HepG2 (cell line): ENCODE data around the gene VRK3. TPM values are rescaled to one million over a fixed set of nuclear protein-coding genes. Genes with fewer than 3 reads are reported as not detected.

Source experiments
- ATF7-NPFF ChIP-seq: sonication (generic); formaldehyde crosslinking; IDR thresholded peaks from 2 replicates; pipeline ENCODE4 v1.8.1; 2023; ENCODE audit warnings: mild to moderate bottlenecking, low read depth, missing genetic modification reagents, moderate library complexity
- CENPT ChIP-seq: sonication (generic); formaldehyde crosslinking; IDR thresholded peaks from 2 replicates; pipeline ENCODE4 v1.8.0; 2022; ENCODE audit warnings: low read depth, mild to moderate bottlenecking, moderate library complexity, missing genetic modification reagents
- FOSL2 ChIP-seq: sonication (generic); formaldehyde crosslinking; IDR thresholded peaks from 2 replicates; pipeline ENCODE4 v1.4.0; 2020; ENCODE audit warnings: missing genetic modification reagents
- HDAC2 ChIP-seq: sonication (generic); formaldehyde crosslinking; IDR thresholded peaks from 2 replicates; pipeline ENCODE4 v1.4.0; 2020; ENCODE audit warnings: missing genetic modification reagents
- HNRNPLL ChIP-seq: fragments of 200-400 bp; formaldehyde crosslinking; IDR thresholded peaks from 2 replicates; pipeline ENCODE4 v1.6.1; 2017; ENCODE audit warnings: mild to moderate bottlenecking, low read depth, low read length; ENCODE audit not compliant: poor library complexity, severe bottlenecking
- HOXD1 ChIP-seq: sonication (generic); formaldehyde crosslinking; IDR thresholded peaks from 2 replicates; pipeline ENCODE4 v1.5.0; 2020; ENCODE audit warnings: missing genetic modification reagents
- ISL2 ChIP-seq: sonication (generic); formaldehyde crosslinking; IDR thresholded peaks from 2 replicates; pipeline ENCODE4 v1.5.0; 2020; ENCODE audit warnings: missing genetic modification reagents
- MAFF ChIP-seq: IDR thresholded peaks from 2 replicates; pipeline ENCODE4 v1.6.1; 2011; ENCODE audit warnings: low read depth, low read length, improper control_type of control experiment
- MIER3 ChIP-seq: IDR thresholded peaks from 2 replicates; pipeline ENCODE4 v1.6.1; 2016; ENCODE audit warnings: missing compliant biosample characterization, borderline replicate concordance
- NKX3-1 ChIP-seq: sonication (generic); formaldehyde crosslinking; IDR thresholded peaks from 2 replicates; pipeline ENCODE4 v1.5.0; 2020; ENCODE audit warnings: missing genetic modification reagents
- NPAS2 ChIP-seq: sonication (generic); formaldehyde crosslinking; IDR thresholded peaks from 2 replicates; pipeline ENCODE4 v1.8.0; 2022; ENCODE audit warnings: mild to moderate bottlenecking, missing genetic modification reagents, borderline replicate concordance
- PITX1 ChIP-seq: sonication (generic); formaldehyde crosslinking; IDR thresholded peaks from 2 replicates; pipeline ENCODE4 v1.5.1; 2020; ENCODE audit warnings: mild to moderate bottlenecking, missing genetic modification reagents
- POLR2AphosphoS2 ChIP-seq: IDR thresholded peaks from 2 replicates; pipeline ENCODE4 v1.6.1; 2011; ENCODE audit warnings: low read depth, low read length, improper control_type of control experiment
- RFX3 ChIP-seq: IDR thresholded peaks from 2 replicates; pipeline ENCODE4 v1.6.1; 2016; ENCODE audit warnings: missing biosample characterization, missing genetic modification reagents
- RORA ChIP-seq: sonication (generic); formaldehyde crosslinking; IDR thresholded peaks from 2 replicates; pipeline ENCODE4 v1.5.0; 2020; ENCODE audit warnings: mild to moderate bottlenecking, missing genetic modification reagents, moderate library complexity
- SMYD3 ChIP-seq: sonication (generic); formaldehyde crosslinking; IDR thresholded peaks from 2 replicates; pipeline ENCODE4 v1.8.1; 2023; ENCODE audit warnings: mild to moderate bottlenecking, missing genetic modification reagents
- SP2 ChIP-seq: sonication (generic); formaldehyde crosslinking; IDR thresholded peaks from 2 replicates; pipeline ENCODE4 v1.5.1; 2020; ENCODE audit warnings: mild to moderate bottlenecking, missing genetic modification reagents
- ZBTB38 ChIP-seq: sonication (generic); formaldehyde crosslinking; IDR thresholded peaks from 2 replicates; pipeline ENCODE4 v1.5.1; 2020; ENCODE audit warnings: mild to moderate bottlenecking, missing genetic modification reagents
- ZFP41 ChIP-seq: sonication (generic); formaldehyde crosslinking; IDR thresholded peaks from 2 replicates; pipeline ENCODE4 v1.4.0; 2020; ENCODE audit warnings: mild to moderate bottlenecking, missing genetic modification reagents, borderline replicate concordance
- ZNF326 ChIP-seq: sonication (generic); formaldehyde crosslinking; IDR thresholded peaks from 2 replicates; pipeline ENCODE4 v1.4.0; 2020; ENCODE audit warnings: missing genetic modification reagents, borderline replicate concordance
- ZNF629 ChIP-seq: sonication (generic); formaldehyde crosslinking; conservative IDR thresholded peaks from 2 replicates; pipeline ENCODE4 v1.5.0; 2020; ENCODE audit warnings: missing genetic modification reagents
- polyA plus RNA-seq, 8 experiments: library from polyadenylated mRNA; depleted of rRNA in 3 of 8; stranded (reverse) in 7 of 8; unstranded in 1 of 8; fragments of >200 nt; fragmentation: Illumina TruSeq in 4 of 8; extraction: Trizol in 4 of 8; gene quantifications; 2 replicates each; pipeline versions ENCODE4 v1.2.1 to v1.2.3, GENCODE V29; 2011 to 2016; ENCODE audit warnings: low read depth in 4 of 8, missing spikeins in 1 of 8, mixed read lengths in 1 of 8; ENCODE audit not compliant: insufficient read depth in 1 of 8
- total RNA-seq, 5 experiments: library from RNA; depleted of rRNA; stranded (reverse); fragments of >200 nt; fragmentation: Illumina TruSeq; extraction: Trizol; gene quantifications; 2 replicates each; pipeline ENCODE4 v1.2.3, GENCODE V29; 2016; ENCODE audit warnings: low read depth in 1 of 5
- TF ChIP-seq, protein P1 (sequence below): IDR thresholded peaks from 2 replicates; pipeline ENCODE4 v1.6.1; 2018; ENCODE audit warnings: missing genetic modification reagents, mild to moderate bottlenecking, missing compliant biosample characterization
- TF ChIP-seq, protein P2 (sequence below): sonication (generic); formaldehyde crosslinking; IDR thresholded peaks from 2 replicates; pipeline ENCODE4 v1.4.0; 2020; ENCODE audit warnings: missing genetic modification reagents; ENCODE audit errors: not compliant biosample characterization
- TF ChIP-seq, protein P3 (sequence below): sonication (generic); formaldehyde crosslinking; IDR thresholded peaks from 2 replicates; pipeline ENCODE4 v1.5.0; 2020; ENCODE audit warnings: mild to moderate bottlenecking, missing genetic modification reagents, moderate library complexity
- TF ChIP-seq, protein P4 (sequence below): sonication (generic); formaldehyde crosslinking; IDR thresholded peaks from 2 replicates; pipeline ENCODE4 v1.4.0; 2020; ENCODE audit warnings: mild to moderate bottlenecking, missing genetic modification reagents
- TF ChIP-seq, protein P5 (sequence below): sonication (generic); formaldehyde crosslinking; IDR thresholded peaks from 2 replicates; pipeline ENCODE4 v1.5.0; 2020; ENCODE audit warnings: mild to moderate bottlenecking, low read depth, missing genetic modification reagents, borderline replicate concordance
- TF ChIP-seq, protein P6 (sequence below): sonication (generic); formaldehyde crosslinking; IDR thresholded peaks from 2 replicates; pipeline ENCODE4 v1.4.0; 2020; ENCODE audit warnings: mild to moderate bottlenecking, missing genetic modification reagents

The VRK3 gene
- total and polyA plus RNA-seq, 2 of the 13 experiments (the other 11 are each of a cell fraction or from before 2014, with no cell fraction given), result 23.8 to 28.3 TPM

DNA sequence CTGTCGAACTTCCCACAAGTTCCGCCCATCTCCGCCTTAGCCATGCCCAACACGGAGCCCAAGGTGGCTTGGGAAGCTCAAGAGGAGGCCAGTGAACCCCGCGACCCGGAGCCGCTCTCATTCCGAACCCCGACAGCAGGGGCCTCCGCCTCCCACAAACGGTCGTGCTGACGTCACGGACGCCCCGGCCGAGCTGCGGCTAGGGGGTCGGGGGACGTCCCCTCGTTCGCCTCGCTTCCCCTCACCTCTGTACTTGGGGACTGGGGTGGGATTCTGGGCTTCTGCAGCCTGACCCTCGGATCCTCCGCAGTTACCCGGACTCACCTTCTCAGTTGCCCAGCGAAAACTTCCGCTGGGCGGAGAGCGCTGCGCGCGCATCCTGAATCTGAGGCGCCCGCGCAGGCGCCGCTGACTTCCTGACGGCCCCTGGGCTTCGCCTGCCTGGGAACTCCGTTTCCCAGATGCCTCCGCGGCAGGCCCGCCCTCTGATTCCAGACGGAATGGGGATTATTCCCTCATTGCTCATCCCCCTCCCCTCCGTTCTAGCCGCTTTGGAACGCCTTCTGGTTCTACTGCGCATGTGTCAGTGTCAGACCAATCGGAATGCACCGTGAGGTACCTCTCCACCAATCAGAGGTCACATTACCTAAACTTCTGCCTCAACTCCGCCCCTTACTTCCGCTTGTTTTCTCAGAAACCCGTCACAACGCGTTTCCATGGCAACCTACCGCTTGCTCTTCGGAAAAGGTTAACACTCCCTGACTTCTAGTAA, at the start of gene VRK3 (continued):
- no peak for TF ChIP-seq ZNF326 (CRISPR knock-in tag)
- TF ChIP-seq, protein P1, sequence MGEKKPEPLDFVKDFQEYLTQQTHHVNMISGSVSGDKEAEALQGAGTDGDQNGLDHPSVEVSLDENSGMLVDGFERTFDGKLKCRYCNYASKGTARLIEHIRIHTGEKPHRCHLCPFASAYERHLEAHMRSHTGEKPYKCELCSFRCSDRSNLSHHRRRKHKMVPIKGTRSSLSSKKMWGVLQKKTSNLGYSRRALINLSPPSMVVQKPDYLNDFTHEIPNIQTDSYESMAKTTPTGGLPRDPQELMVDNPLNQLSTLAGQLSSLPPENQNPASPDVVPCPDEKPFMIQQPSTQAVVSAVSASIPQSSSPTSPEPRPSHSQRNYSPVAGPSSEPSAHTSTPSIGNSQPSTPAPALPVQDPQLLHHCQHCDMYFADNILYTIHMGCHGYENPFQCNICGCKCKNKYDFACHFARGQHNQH, result no peak; the same call in 1 of the 2 replicates
- no peak for TF ChIP-seq SMYD3
- no peak for TF ChIP-seq POLR2AphosphoS2
- no peak for TF ChIP-seq ZBTB38 (CRISPR knock-in tag)
- TF ChIP-seq, protein P2, sequence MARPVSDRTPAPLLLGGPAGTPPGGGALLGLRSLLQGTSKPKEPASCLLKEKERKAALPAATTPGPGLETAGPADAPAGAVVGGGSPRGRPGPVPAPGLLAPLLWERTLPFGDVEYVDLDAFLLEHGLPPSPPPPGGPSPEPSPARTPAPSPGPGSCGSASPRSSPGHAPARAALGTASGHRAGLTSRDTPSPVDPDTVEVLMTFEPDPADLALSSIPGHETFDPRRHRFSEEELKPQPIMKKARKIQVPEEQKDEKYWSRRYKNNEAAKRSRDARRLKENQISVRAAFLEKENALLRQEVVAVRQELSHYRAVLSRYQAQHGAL (CRISPR knock-in tag), result no peak
- 0 out of 2 replicates have a peak, but pooled peaks have one; percentile 44 for TF ChIP-seq PITX1 (CRISPR knock-in tag)
- TF ChIP-seq ZNF629 (CRISPR knock-in tag), result no peak
- no peak for TF ChIP-seq HOXD1
- TF ChIP-seq NKX3-1 (CRISPR knock-in tag), result 0 out of 2 replicates have a peak, but pooled peaks have one; percentile 39
- TF ChIP-seq, protein P3, sequence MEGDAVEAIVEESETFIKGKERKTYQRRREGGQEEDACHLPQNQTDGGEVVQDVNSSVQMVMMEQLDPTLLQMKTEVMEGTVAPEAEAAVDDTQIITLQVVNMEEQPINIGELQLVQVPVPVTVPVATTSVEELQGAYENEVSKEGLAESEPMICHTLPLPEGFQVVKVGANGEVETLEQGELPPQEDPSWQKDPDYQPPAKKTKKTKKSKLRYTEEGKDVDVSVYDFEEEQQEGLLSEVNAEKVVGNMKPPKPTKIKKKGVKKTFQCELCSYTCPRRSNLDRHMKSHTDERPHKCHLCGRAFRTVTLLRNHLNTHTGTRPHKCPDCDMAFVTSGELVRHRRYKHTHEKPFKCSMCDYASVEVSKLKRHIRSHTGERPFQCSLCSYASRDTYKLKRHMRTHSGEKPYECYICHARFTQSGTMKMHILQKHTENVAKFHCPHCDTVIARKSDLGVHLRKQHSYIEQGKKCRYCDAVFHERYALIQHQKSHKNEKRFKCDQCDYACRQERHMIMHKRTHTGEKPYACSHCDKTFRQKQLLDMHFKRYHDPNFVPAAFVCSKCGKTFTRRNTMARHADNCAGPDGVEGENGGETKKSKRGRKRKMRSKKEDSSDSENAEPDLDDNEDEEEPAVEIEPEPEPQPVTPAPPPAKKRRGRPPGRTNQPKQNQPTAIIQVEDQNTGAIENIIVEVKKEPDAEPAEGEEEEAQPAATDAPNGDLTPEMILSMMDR (CRISPR knock-in tag), result peak; percentile 17; the same call in 1 of the 2 replicates
- TF ChIP-seq ZFP41 (CRISPR knock-in tag), result no peak
- 0 out of 2 replicates have a peak, but pooled peaks have one; percentile 27 for TF ChIP-seq ISL2
- no peak for TF ChIP-seq NPAS2 (CRISPR knock-in tag)
- no peak for TF ChIP-seq MIER3 (CRISPR knock-in tag)
- no peak for TF ChIP-seq FOSL2 (CRISPR knock-in tag)
- TF ChIP-seq ATF7-NPFF (CRISPR knock-in tag), result no peak
- TF ChIP-seq, protein P4, sequence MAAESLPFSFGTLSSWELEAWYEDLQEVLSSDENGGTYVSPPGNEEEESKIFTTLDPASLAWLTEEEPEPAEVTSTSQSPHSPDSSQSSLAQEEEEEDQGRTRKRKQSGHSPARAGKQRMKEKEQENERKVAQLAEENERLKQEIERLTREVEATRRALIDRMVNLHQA (CRISPR knock-in tag), result no peak
- peak; percentile 78 for TF ChIP-seq HNRNPLL
- no peak for TF ChIP-seq MAFF
- peak; percentile 77 for TF ChIP-seq SP2 (CRISPR knock-in tag)
- TF ChIP-seq HDAC2 (CRISPR knock-in tag), result no peak
- TF ChIP-seq, protein P5, sequence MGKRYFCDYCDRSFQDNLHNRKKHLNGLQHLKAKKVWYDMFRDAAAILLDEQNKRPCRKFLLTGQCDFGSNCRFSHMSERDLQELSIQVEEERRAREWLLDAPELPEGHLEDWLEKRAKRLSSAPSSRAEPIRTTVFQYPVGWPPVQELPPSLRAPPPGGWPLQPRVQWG (CRISPR knock-in tag), result no peak
- TF ChIP-seq RORA (CRISPR knock-in tag), result no peak
- TF ChIP-seq, protein P6, sequence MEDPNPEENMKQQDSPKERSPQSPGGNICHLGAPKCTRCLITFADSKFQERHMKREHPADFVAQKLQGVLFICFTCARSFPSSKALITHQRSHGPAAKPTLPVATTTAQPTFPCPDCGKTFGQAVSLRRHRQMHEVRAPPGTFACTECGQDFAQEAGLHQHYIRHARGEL (CRISPR knock-in tag), result no peak
- no peak for TF ChIP-seq CENPT (CRISPR knock-in tag)
- peak; percentile 97 for TF ChIP-seq RFX3 (CRISPR knock-in tag)
